HUDEP-2 (cell line): ENCODE measurements around the gene RAB34.
A peak's percentile ranks its signal among the peaks of the same experiment; 100 is the strongest.

Source experiments
- DNase-seq, 76 experiments: peaks; one replicate each; lab custom pipeline; 2025; ENCODE audit not compliant: unreplicated experiment in 76 of 76; lab: John Stamatoyannopoulos, UW

The RAB34 gene

DNA sequence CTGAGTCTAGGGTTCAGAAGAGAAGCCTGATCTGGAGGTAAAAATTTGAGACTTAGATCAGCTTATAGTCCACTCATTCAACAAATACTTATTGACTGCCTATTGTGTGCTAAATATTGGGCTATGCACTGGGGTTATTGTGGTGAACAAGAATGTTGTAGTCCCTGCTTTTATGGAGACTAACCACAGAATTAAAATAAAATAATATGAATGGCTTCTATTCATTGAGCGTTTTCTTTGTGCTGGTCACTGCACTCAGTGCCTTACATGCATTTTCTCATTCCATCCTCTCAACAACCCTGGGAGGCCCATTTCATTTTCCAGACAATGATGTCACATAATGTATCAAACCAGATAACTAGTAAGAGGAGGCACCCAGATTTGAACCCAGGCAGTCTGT lies 15.7 kb upstream of the RAB34 start:
- no peak for DNase-seq

DNA sequence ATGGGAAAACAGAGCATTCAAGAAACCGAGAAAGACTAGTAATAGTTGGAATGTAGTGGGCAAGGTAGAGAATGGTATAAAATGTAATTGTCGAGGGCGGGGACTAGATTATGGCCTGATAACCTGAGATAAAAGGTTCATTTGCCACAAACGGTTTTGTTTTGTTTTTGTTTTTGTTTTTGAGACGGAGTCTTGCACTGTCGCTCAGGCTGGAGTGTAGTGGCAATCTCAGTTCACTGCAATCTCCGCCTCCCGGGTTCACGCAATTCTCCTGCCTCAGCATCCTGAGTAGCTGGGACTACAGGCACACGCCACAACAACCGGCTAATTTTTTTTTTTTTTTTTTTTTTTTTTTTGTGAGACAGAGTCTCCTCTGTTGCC lies 12.3 kb upstream of the RAB34 start:
- DNase-seq, result no peak

DNA sequence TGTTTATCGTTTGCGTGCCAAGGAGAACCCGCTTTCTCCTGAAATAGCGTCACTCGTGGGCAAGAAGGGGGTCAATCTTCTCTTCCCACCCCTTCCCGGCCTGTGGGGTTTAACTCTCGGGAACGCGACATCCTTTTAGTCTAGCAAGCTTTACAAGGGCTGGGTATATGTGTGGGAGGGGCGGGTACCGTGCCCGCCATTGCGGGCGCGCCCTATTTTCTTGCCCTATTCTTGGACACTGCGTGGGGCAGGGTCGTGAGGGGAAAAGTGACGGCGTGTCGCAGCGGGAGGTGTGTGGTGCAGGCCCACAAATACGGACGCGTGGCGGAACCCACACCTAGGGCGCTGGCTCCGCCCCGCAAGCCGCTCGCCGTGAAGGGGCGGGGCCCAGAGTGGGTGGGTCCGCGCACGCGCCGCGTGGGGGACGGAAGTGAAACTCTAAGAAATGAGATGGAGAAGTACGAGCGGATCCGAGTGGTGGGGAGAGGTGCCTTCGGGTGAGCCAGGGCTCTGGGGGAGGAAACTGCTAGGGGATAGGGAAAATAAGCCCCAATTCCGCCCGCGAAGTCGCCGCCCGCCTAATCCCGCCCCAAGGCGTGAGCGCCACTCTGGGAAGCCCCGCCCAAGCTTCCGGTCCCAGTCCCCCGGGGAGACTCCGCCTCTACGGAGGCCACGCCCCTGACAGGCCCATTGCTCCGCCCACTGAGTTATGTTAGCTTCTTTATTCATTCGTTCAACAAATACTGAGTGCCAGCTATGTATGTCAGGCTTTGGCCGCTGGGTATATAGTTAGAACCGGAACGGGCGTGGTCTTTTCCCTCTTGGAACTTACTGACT lies 10.9 kb upstream of the RAB34 start, which contains the start of gene NEK8:
Gene NEK8, plus strand, starts transcription at position 425 of the 837 bp plus-strand sequence. Its CDS starts 26 bp downstream, at position 451.
- peak; percentile 17 to 97 (median 92) for DNase-seq

DNA sequence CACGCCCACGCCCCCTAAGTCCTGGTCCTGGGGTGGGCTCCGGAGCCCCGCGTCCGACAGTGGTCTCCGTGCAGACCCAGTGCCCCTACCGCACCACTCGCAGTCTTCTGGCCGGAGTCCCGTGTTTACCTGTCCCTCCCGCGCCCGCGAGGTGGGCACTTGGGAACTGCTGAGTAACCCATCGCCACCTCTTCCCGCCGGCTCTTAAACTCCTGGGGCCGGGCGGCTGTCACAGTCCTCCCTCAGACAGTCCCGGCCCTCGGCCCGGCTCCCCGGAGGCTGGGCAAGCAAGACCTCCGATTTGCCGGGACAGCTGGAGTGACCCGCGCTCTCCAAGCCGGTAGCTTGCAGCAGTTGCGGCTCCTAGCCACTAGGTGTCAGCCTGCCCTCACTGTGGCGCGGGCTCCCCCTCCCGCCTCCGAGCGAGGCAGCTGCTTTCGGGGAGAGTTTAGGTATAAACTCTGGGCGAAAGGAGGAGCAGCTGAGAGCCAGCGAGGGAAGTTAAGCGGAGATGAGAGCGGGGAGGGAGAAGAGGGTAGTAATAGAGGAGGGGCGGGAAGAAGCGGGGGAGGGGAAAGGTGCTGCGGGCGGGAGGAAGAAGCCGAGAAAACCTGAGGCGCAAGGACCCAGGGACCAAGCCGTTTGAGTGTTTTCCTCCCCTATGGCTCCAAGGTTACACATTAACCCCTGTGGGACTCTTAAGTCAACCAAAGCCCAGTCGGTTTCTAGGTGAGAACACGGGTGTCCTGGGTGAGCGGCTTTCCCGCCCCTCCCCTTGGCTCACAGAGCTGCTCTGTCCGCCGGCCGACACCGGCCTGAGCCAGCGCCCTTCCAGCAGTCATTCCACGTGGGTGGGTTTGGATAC lies 9.2 kb upstream of the RAB34 start:
- peak in 74 of 76 experiments; percentile 40 to 93 (median 87) for DNase-seq

DNA sequence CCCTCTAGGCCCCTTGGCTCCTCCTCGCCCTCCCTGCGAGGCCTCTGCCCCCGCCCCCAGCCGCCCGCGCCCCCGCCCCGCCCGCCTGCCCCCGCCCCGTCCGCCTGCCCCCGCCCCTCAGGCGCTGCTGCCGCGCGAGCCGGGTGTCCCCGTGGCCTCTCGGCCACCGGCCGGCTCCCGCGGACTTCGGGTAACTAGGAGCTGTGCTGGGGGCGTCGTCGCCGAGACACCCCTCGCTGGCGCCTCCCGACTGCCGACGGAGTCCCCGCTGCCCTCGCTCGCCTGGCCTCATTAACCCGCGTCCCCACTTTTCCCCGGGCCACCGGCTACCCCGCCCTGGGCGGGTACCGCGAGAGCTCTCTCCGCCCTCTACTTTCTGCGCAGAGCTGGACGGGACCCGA lies 8.6 kb upstream of the RAB34 start, which contains the start of gene TLCD1:
Gene TLCD1, minus strand, starts transcription at position 8 of the 401 bp plus-strand sequence. CDS start 136 bp downstream, outside the sequence.
- DNase-seq, result peak in 69 of 76 experiments; percentile 3 to 90 (median 67)

DNA sequence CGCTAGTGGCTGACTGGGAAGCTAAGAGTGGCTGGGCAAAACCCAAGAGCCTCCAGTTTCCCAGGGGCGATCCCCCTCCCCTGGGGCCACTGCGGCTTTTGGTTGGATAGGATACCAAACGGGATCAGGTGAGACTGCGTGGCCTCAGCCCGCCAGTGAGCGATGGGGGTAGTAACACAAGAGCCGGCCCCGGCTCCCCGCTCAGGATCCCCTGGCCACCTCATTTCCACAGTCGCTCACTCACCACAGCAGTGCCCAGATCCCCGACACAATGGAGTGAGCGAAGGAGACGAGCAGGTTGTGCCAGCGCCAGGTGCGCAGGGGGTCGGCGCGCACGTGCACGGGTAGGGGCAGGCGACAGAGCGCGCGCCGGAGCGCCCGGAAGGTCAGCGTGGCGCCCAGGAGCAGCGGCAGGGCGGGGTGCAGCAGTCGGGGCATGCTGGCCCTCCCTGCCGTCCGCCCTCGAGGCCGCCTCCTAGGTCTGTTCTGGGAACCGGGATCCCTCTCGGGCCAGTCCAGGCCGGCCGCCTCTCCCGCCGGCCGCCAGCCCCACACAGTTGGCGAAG lies 8.1 kb upstream of the RAB34 start:
- peak in 55 of 76 experiments; percentile 22 to 85 (median 59) for DNase-seq

DNA sequence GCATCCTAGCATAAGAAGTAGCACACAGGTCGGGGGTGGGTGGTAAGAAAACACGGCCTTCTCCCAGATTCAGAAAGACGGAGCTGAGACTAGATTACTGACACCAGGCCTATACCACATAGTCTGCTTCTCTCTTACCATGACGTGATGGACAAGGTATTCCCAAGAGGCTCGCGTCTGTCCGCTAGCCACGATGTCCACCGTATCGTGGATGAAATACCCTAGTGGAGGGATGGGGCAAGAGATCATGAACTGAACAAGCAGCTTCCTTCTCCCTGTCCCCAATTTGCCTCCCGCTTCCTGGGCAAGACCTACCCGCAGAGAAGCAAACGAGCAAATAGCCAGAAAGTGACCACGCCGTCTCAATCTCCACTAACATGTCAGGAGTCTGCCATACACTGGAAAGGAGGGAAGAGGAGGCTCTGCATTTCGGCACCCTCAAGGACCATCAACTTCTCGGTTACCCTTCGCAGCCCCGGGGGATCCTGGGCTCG lies 7.5 kb upstream of the RAB34 start:
- peak in 41 of 76 experiments; percentile 17 to 89 (median 49) for DNase-seq

DNA sequence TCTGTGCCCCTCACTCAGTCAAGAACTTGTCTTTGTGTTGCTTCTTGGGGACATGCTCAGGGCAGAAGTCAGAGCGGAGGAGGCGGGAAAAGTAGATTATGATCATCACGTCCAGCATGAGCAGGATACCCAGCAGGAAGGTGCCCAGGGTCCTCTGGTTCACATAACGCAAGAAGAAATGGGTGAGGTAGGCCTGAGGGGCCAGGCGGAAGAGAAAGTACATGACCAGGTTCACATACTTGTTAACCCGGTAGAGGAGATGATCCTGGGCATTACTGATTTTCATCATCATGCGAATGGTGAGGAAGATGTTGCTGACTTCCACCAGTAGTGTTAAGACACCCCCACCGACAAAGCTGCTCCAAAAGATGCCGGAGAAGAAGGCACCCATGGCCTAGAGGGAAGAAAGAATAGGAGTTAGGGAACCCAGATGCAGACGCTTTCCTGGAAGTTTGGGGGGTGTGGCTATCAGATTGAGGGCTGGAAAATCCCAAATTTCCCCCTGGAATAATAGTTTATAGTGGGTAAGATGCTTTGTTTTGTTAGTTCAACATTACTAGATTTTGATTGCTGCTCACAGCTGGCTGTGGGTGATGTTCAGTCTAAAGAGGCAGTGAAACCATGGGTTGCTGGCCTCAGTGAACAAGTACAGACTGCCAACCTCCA lies 7.0 kb upstream of the RAB34 start:
- DNase-seq, result peak in 7 of 76 experiments; percentile 2 to 52 (median 18)

DNA sequence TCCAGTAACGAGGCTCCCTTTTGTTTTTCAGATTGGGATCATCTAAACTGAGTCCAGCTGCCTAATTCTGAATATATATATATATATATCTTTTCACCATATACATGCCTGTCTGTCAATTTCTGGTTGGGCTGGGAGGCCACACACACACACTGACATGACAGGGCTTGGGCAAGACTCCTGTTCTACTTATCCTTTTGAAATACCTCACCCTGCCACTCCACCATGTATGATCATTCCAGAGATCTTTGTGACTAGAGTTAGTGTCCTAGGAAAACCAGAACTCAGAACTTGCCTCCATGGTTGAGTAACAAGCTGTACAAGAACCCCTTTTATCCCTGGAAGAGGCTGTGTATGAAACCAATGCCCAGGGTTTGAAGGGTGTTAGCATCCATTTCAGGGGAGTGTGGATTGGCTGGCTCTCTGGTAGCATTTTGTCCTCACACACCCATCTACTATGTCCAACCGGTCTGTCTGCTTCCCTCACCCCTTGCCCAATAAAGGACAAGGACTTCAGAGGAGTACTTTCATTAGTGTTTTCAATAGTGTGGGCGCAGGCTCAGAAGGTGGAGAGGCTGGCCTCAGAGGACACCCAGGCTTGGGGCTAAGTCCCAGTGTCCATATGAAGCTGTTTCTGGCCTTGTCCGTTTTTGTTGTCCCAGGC lies 6.3 kb upstream of the RAB34 start:
- DNase-seq, result peak in 1 of 76 experiments; percentile 36

DNA sequence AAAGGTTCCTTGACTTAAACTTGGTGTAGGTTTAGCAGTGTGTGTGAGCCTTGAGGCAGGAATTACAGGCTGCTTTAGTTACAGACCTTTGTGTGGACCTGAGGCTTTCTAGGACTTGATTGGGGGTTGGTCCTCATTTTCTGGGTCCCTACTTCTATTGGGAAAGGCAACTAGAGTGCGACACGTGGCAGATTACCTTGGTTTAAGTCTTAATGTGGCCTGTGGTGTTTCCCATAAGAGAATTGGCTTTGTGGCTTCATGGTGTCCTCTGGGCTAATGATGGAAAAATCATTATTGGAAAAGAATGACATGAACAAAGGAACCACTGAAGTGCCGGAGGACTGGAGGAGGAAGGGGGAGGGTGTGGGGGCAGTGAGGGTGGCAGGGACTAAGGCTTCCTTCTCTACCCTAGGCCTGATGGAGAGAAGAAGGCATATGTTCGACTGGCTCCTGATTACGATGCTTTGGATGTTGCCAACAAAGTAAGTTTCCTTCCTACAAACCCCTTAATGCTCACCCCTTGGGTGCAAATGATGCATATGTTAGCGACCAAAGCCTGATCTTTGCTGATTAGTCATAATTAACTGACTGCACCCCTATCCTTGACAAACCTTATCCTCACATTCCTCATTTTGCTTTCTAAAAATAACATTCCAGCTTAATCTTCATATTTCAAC lies 5.6 kb upstream of the RAB34 start:
- no peak for DNase-seq

DNA sequence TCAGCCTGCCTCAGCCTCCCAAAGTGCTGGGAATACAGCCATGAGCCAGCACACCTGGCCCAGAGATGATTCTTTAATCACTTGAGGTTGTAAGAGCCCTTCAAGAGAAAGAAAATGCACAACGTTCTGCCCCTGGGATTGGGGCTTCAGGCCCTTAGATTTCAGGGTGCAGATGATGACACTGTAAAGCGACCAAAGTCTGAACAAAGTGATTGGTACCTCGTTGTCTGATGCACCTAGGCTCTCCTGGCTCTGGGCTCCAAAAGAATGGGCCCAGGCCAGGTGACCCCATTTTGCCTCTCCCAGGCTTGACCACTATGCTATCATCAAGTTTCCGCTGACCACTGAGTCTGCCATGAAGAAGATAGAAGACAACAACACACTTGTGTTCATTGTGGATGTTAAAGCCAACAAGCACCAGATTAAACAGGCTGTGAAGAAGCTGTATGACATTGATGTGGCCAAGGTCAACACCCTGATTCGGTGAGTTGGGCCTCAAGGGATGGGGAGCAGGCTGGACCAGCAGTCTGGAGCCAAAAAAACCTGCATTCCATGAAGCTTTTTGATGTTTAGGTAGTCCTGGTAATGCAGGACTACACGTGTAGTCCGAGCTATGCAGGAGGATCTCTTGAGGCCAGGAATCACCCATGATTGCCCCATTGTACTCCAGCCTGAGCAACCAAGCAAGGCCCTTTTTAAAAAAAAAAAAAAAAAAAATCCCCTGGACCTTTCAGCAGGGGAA lies 4.9 kb upstream of the RAB34 start:
- no peak for DNase-seq

DNA sequence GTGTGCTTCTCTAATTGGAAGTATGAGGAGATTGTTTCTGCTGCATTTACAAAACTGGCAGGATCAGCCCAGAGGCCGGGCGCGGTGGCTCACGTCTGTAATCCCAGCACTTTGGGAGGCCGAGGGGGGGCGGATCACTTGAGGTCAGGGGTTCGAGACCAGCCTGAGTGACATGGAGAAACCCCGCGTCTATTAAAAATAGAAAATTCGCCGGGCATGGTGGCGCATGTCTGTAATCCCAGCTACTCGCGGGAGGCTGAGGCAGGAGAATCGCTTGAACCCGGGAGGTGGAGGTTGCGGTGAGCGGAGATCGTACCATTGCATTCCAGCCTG lies 3.3 kb upstream of the RAB34 start:
- DNase-seq, result peak in 1 of 76 experiments; percentile 27

DNA sequence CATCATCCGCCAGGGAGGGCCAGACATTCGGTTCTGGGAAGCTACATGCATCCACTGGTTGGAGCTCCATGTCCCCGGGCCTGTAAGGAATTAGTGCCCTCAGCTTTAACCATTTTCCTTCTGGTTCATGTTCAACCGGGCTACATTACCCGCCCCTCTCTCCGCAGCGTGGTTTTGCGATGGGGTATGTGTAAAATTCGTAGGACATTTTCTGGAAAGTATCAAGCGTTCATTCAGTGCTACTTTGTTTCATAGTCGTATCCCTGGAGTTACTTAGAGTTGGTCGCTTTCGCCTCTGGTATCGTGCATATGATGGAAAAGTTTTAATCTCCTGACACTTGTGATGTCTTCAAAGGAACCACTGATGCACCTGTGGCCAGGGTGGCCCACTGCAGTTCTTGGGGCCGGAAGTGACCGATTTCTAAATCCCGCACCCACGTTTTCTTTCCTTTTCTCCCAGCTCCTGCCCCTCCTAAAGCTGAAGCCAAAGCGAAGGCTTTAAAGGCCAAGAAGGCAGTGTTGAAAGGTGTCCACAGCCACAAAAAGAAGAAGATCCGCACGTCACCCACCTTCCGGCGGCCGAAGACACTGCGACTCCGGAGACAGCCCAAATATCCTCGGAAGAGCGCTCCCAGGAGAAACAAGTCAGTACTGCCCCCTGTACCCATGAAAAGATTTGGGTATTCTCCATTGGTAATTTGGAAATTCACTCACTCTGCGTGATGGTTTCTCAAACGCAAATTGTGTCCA lies 2.8 kb upstream of the RAB34 start:
- peak in 13 of 76 experiments; percentile 11 to 59 (median 24) for DNase-seq

DNA sequence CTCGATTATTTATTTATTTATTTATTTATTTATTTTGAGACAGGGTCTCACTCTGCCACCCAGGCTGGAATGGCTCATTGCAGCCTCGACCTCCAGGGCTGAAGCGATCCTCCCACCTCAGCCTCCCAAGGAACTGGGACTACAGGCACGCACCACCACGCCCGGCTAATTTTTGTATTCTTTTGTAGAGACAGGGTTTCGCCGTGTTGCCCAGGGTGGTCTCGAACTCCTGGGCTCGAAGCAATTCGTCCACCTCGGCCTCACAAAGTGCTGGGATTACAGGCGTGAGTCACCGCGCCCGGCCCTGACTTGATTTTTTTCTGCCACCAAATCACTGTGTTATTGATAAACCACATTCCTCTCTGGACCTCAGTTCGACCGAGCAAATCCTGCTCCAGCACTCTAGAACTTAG lies 1.4 kb upstream of the RAB34 start:
- DNase-seq, result peak in 4 of 76 experiments; percentile 43 to 68 (median 56)

DNA sequence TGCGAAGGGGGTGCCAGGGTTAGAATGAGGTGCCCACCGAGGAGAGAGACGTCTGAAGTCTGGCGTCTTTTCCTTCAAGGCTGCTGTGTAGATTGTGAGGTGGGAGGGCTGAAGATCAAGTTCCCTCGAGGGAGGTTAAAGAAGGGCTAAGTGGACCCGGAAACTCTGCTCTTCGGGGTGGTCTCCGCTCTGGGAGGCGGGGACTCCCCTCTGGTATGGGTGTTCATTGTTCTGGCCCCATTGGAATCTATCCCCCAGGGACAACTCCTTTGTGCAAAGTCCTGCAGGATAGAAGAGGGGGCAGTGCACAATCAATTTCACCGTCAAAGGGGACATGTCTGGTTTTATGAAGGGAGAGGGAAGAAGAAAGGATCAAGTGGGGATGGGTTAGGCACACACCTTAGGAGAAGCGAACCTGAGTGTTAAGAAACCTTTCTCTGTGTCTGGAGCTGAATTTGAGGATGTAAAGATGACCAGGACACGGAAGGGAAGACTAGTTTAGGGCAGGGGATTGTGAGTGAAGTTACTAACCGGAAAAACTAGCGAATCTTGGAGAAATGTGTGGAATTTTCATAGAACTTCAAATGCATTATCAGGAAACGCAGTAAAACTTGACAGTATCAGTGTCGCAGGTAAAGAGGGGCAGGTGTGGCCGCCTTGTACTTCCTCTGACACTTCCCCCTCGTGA lies 809 bp upstream of the RAB34 start:
- no peak for DNase-seq

DNA sequence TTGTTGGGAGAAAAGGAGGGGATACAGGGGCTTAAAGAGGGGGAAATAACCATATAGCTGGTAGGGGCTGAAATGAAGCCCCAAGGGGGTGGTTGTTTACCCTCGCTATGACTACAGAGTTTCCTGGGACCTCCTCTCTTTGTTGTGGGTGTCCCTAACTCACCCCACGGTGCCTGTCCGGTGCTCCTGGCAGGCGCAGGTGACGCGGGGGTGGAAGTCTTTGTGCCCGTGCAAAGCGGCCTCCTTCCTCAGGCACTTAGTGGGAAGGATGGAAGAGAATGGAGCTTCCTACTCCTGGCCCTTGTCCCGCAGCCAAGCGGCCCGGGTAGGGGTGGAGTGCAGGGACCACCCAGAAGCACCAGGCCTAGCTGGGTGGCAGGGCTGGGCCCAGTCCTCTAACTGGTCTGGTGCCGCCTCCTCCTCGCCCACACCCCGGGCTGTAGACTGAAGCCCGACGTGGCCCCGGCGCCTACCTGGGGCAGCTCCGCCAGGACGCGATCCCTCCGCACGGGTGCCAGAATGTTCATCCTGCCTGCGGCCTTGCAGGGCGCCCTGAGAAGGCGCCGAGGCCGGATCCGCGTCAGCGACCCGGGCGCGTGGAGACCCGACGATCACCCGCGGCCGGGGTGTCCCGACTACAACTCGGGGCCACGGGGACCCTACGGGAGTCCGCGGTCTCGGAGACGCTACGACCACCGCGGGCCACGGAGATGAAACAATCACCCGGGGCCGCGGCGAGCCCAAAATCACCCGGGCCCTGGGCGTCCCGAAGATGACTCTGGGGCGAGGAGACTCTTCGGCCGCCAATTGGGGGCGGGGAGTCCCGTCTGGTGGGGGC lies 709 bp downstream of the RAB34 start:
- DNase-seq, result no peak
